HEK293 (cell line): ENCODE results near the gene SPACA4.

Experiments used
- CTCF ChIA-PET: fragments of 350-600 bp; formaldehyde crosslinking; extraction: SDS; loops from one replicate; lab custom pipeline; 2021; ENCODE audit warnings: antibody characterized with exemption; lab: Yijun Ruan, JAX
- POLR2A ChIA-PET: fragments of 300-600 bp; formaldehyde crosslinking; extraction: SDS; loops from one replicate; lab custom pipeline; 2020; ENCODE audit warnings: antibody characterized with exemption, inconsistent platforms; lab: Yijun Ruan, JAX
- H3K27ac ChIP-seq: fragments of 200-500 bp; sonication (Bioruptor generic); 2 replicates; pipeline ENCODE4 v1.5.1; 2014; ENCODE audit warnings: low read depth, low read length, control low read depth, inconsistent platforms; ENCODE audit errors: extremely low read depth
- H3K36me3 ChIP-seq, 2 experiments: fragments of 200-500 bp in 1 of 2; sonication (Bioruptor generic) in 1 of 2; 1 replicate in 1 of 2; 2 replicates in 1 of 2; pipeline ENCODE4 v1.5.1; 2014 to 2017; ENCODE audit warnings: inconsistent platforms in 2 of 2, low read length in 2 of 2; ENCODE audit not compliant: control insufficient read depth in 2 of 2, insufficient read depth in 1 of 2
- H3K4me1 ChIP-seq: fragments of 200-500 bp; sonication (Bioruptor generic); 2 replicates; pipeline ENCODE4 v1.5.1; 2014; ENCODE audit warnings: mild to moderate bottlenecking, low read length, inconsistent platforms; ENCODE audit not compliant: control insufficient read depth, insufficient read depth
- H3K4me3 ChIP-seq: 2 replicates; pipeline ENCODE4 v1.5.1; 2011; ENCODE audit warnings: low read depth, mild to moderate bottlenecking, control low read depth, low read length, moderate library complexity
- H3K9me3 ChIP-seq: fragments of 200-500 bp; sonication (Bioruptor generic); 2 replicates; pipeline ENCODE4 v1.5.1; 2014; ENCODE audit warnings: low read depth, low read length, inconsistent platforms; ENCODE audit not compliant: control insufficient read depth, insufficient read depth
- GLIS1 ChIP-seq: fragments of 450-650 bp; formaldehyde crosslinking; IDR thresholded peaks from 2 replicates; pipeline ENCODE4 v1.5.1; 2016; ENCODE audit warnings: missing biosample characterization, missing genetic modification characterization
- PRDM4 ChIP-seq: fragments of 450-650 bp; formaldehyde crosslinking; IDR thresholded peaks from 2 replicates; pipeline ENCODE4 v1.5.1; 2017; ENCODE audit warnings: missing biosample characterization, missing genetic modification characterization
- ZIC2 ChIP-seq: fragments of 450-650 bp; formaldehyde crosslinking; IDR thresholded peaks from 2 replicates; pipeline ENCODE4 v1.5.1; 2016; ENCODE audit warnings: missing biosample characterization, missing genetic modification characterization
- ZNF121 ChIP-seq: fragments of 450-650 bp; formaldehyde crosslinking; IDR thresholded peaks from 2 replicates; pipeline ENCODE4 v1.5.1; 2016; ENCODE audit warnings: missing biosample characterization, missing genetic modification characterization
- ZNF138 ChIP-seq: fragments of 450-650 bp; formaldehyde crosslinking; IDR thresholded peaks from 2 replicates; pipeline ENCODE4 v1.5.1; 2016; ENCODE audit warnings: missing biosample characterization, missing genetic modification characterization, borderline replicate concordance
- ZNF184 ChIP-seq: fragments of 450-650 bp; IDR thresholded peaks from 2 replicates; pipeline ENCODE4 v1.5.1; 2018; ENCODE audit warnings: missing biosample characterization, mild to moderate bottlenecking, missing genetic modification characterization
- ZNF266 ChIP-seq: fragments of 450-650 bp; formaldehyde crosslinking; IDR thresholded peaks from 2 replicates; pipeline ENCODE4 v1.5.1; 2016; ENCODE audit warnings: missing biosample characterization, missing genetic modification characterization, low read depth
- ZNF280D ChIP-seq: fragments of 450-650 bp; formaldehyde crosslinking; IDR thresholded peaks from 2 replicates; pipeline ENCODE4 v1.5.1; 2016; ENCODE audit warnings: missing biosample characterization, missing genetic modification characterization
- ZNF292 ChIP-seq: fragments of 450-650 bp; formaldehyde crosslinking; IDR thresholded peaks from 2 replicates; pipeline ENCODE4 v1.5.1; 2016; ENCODE audit warnings: low read depth, missing biosample characterization, missing genetic modification characterization, borderline replicate concordance
- ZNF335 ChIP-seq: fragments of 450-650 bp; formaldehyde crosslinking; conservative IDR thresholded peaks from 2 replicates; pipeline ENCODE4 v1.5.1; 2016; ENCODE audit warnings: missing biosample characterization, missing genetic modification characterization
- ZNF416 ChIP-seq: fragments of 450-650 bp; formaldehyde crosslinking; IDR thresholded peaks from 2 replicates; pipeline ENCODE4 v1.5.1; 2016; ENCODE audit warnings: missing biosample characterization, missing genetic modification characterization
- ZNF768 ChIP-seq: fragments of 450-650 bp; formaldehyde crosslinking; IDR thresholded peaks from 2 replicates; pipeline ENCODE4 v1.5.1; 2018; ENCODE audit warnings: missing biosample characterization, mild to moderate bottlenecking, missing genetic modification characterization

SPACA4 gene

GRCh38 chr19:48571378-48572162 lies 35.0 kb upstream of the SPACA4 start:
- ChIA-PET CTCF (interaction anchor here (0.7 to 3.7 kb wide), 6 partner anchors 12 to 860 kb away, joined by 3 to 28 read pairs (median 6); no protein-coding TSS in a partner anchor), POLR2A (interaction anchor here (1.3 kb wide), 1 partner anchor 58 kb away, joined by 4 read pairs; no protein-coding TSS in a partner anchor)
- no peak overlapping the region for H3K4me3 ChIP-seq
- no peaks in the 10 kb centered on the region for H3K9me3 ChIP-seq
- H3K27ac ChIP-seq: no peak overlapping the region
- H3K4me1 ChIP-seq: peaks cover 8% of the 10 kb centered on the region
- H3K36me3 ChIP-seq: no peaks in the 10 kb centered on the region
- TF ChIP-seq PRDM4 (no peak), ZNF768 (tag by site-specific recombination) (peak; percentile 93)

DNA sequence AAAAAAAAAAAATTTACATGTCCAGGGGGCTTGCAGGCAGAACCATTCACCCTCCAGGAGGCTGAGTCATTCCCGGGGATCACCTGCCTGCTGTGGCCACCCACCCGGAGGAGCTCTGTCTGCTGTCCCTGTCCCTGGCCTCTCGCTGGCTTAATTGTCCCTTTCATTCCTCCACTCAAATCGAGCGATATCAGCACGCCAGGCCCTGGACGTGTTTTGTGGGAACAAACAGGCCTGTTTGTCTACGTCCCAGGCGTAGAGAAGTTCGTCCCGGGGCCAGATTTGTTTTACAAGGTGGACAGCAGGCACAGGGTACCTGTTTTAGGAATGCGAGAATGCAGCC lies 33.4 kb upstream of the SPACA4 start:
- H3K4me1 ChIP-seq: peaks cover 7% of the 10 kb centered on the region
- no peaks in the 10 kb centered on the region for H3K36me3 ChIP-seq
- CTCF ChIA-PET: interaction anchor here (0.7 to 3.7 kb wide), 4 partner anchors 11 to 262 kb away, joined by 3 to 28 read pairs (median 6); no protein-coding TSS in a partner anchor
- no peak overlapping the region for H3K4me3 ChIP-seq
- POLR2A ChIA-PET: interaction anchor here (0.6 kb wide), 1 partner anchor 1933 kb away, joined by 3 read pairs; no protein-coding TSS in a partner anchor
- no peak overlapping the region for H3K27ac ChIP-seq
- peak; percentile 21; the same call in 1 of the 2 replicates for TF ChIP-seq ZNF335 (tag by site-specific recombination)
- TF ChIP-seq ZNF280D: no peak
- peak; percentile 51; the same call in 1 of the 2 replicates for TF ChIP-seq ZIC2 (tag by site-specific recombination)
- TF ChIP-seq ZNF292: no peak
- TF ChIP-seq ZNF416: no peak
- no peak for TF ChIP-seq ZNF184 (tag by site-specific recombination)
- TF ChIP-seq GLIS1: peak; percentile 75
- H3K9me3 ChIP-seq: no peaks in the 10 kb centered on the region

- ChIA-PET CTCF (interaction anchor here (0.6 kb wide), 1 partner anchor 14 kb away, joined by 4 read pairs; no protein-coding TSS in a partner anchor), POLR2A (interaction anchor here (0.5 to 0.7 kb wide), 3 partner anchors 8 to 998 kb away, joined by 3 to 4 read pairs (median 4); no protein-coding TSS in a partner anchor)
- Histone ChIP-seq H3K4me1 (no peaks in the 10 kb centered on the region; the same call in 1 of the 2 replicates), H3K36me3 (no peaks in the 10 kb centered on the region), H3K27ac (no peak overlapping the region), H3K9me3 (no peaks in the 10 kb centered on the region), H3K4me3 (no peak overlapping the region)
- TF ChIP-seq ZNF121: peak; percentile 54
- TF ChIP-seq ZNF266 (tag by site-specific recombination): no peak
- no peak for TF ChIP-seq ZNF138
These were observed 30.5 kb upstream of the SPACA4 start for GRCh38 chr19:48575931-48576622.
